Measurements from ENCODE around the gene TBC1D8. TPM values are rescaled to one million over a fixed set of nuclear protein-coding genes. Genes with fewer than 3 reads are reported as not detected.

TBC1D8 gene
- total and polyA plus RNA-seq, 2 donors (not counting 1 experiment from before 2014, with no cell fraction given) = 1.7 to 15.7 TPM

- Histone ChIP-seq H3K27me3 (replicated peaks in 1 of 4; ENCODE audit: control extremely low read depth in 1 of 4, control insufficient read depth in 3 of 4, insufficient read depth in 4 of 4, low read length in 3 of 4) (peaks cover 0 to 23% (median under 1%) of the 10 kb centered on the region in 4 experiments), H3K4me2 (replicated peaks; ENCODE audit: low read depth, low read length, poor library complexity, severe bottlenecking) (no peak overlapping the region), H4K20me1 (ENCODE audit: control insufficient read depth, insufficient read depth, low read length, poor library complexity, severe bottlenecking) (no peaks in the 10 kb centered on the region), H3K4me1 (ENCODE audit: control insufficient read depth in 2 of 2, insufficient read depth in 2 of 2, low read length in 2 of 2) (no peaks in the 10 kb centered on the region), H3K9ac (ENCODE audit: low read length) (no peak overlapping the region), H3K27ac (ENCODE audit: low read length in 2 of 2) (no peak overlapping the region), H2AFZ (ENCODE audit: insufficient read depth, low read depth, low read length, poor library complexity, severe bottlenecking) (no peak overlapping the region), H3K79me2 (ENCODE audit: control insufficient read depth, insufficient read depth, low read length) (no peaks in the 10 kb centered on the region), H3K36me3 (replicated peaks in 1 of 2; ENCODE audit: control extremely low read depth in 1 of 2, control insufficient read depth in 1 of 2, extremely low read depth in 1 of 2, insufficient read depth in 2 of 2, low read length in 1 of 2) (no peaks in the 10 kb centered on the region), H3K4me3 (ENCODE audit: control extremely low read depth in 1 of 5, extremely low read depth in 1 of 5, insufficient read depth in 1 of 5, low read depth in 2 of 5, low read length in 4 of 5) (no peak overlapping the region), H3K9me3 (ENCODE audit: control extremely low read depth in 1 of 3, control insufficient read depth in 2 of 3, insufficient read depth in 1 of 3, low read length in 2 of 3) (peaks cover 0 to 4% (median 0%) of the 10 kb centered on the region in 3 donors)
- 100% methylated on average over 2 of the region's 7 CpGs for WGBS (ENCODE audit: insufficient coverage)
- no peaks in the 10 kb centered on the region for H3K9me3 Mint-ChIP-seq (ENCODE audit: insufficient read depth)
- ATAC-seq (ENCODE audit: low read depth) = no peak
- H3K27me3 Mint-ChIP-seq = peaks cover 55% of the 10 kb centered on the region
- no peaks in the 10 kb centered on the region for H3K4me1 Mint-ChIP-seq
- H3K4me3 Mint-ChIP-seq = no peak overlapping the region
- ChIA-PET POLR2A (no interaction called here), CTCF (interaction anchor here (1.0 kb wide), 1 partner anchor 9 kb away, joined by 3 read pairs; no protein-coding TSS in a partner anchor)
- TF ChIP-seq EZH2 (IDR thresholded peaks at IDR 0.05; ENCODE audit: borderline replicate concordance, insufficient read depth, low read depth, low read length, poor library complexity, severe bottlenecking) = no peak
- TF ChIP-seq CTCF (IDR thresholded peaks at IDR 0.05) = no peak
- H3K27ac Mint-ChIP-seq = no peak overlapping the region
- intact Hi-C loops (cut with micrococcal nuclease) = no loop called here
- no peak for DNase-seq
These were observed 10.1 kb downstream of the TBC1D8 start for GRCh38 chr2:101140978-101141655.

GRCh38 chr2:101140237-101140636, 10.9 kb downstream of the TBC1D8 start:
- Histone ChIP-seq H3K9me3 (ENCODE audit: control extremely low read depth in 1 of 3, control insufficient read depth in 2 of 3, insufficient read depth in 1 of 3, low read length in 2 of 3) (peaks cover 0 to 4% (median 0%) of the 10 kb centered on the region in 3 donors), H3K79me2 (ENCODE audit: control insufficient read depth, insufficient read depth, low read length) (no peaks in the 10 kb centered on the region), H3K36me3 (replicated peaks in 1 of 2; ENCODE audit: control extremely low read depth in 1 of 2, control insufficient read depth in 1 of 2, extremely low read depth in 1 of 2, insufficient read depth in 2 of 2, low read length in 1 of 2) (no peaks in the 10 kb centered on the region), H3K9ac (ENCODE audit: low read length) (no peak overlapping the region), H3K4me3 (ENCODE audit: control extremely low read depth in 1 of 5, extremely low read depth in 1 of 5, insufficient read depth in 1 of 5, low read depth in 2 of 5, low read length in 4 of 5) (no peak overlapping the region), H3K4me2 (replicated peaks; ENCODE audit: low read depth, low read length, poor library complexity, severe bottlenecking) (no peak overlapping the region), H2AFZ (ENCODE audit: insufficient read depth, low read depth, low read length, poor library complexity, severe bottlenecking) (no peak overlapping the region), H3K4me1 (ENCODE audit: control insufficient read depth in 2 of 2, insufficient read depth in 2 of 2, low read length in 2 of 2) (no peaks in the 10 kb centered on the region), H3K27me3 (replicated peaks in 1 of 4; ENCODE audit: control extremely low read depth in 1 of 4, control insufficient read depth in 3 of 4, insufficient read depth in 4 of 4, low read length in 3 of 4) (peaks cover 0 to 23% (median 0%) of the 10 kb centered on the region in 4 experiments), H4K20me1 (ENCODE audit: control insufficient read depth, insufficient read depth, low read length, poor library complexity, severe bottlenecking) (no peaks in the 10 kb centered on the region), H3K27ac (ENCODE audit: low read length in 2 of 2) (no peak overlapping the region)
- intact Hi-C loops (cut with micrococcal nuclease) = no loop called here
- POLR2A ChIA-PET = no interaction called here
- Mint-ChIP-seq H3K4me1 (no peaks in the 10 kb centered on the region), H3K27ac (no peak overlapping the region), H3K4me3 (no peak overlapping the region), H3K9me3 (ENCODE audit: insufficient read depth) (no peaks in the 10 kb centered on the region), H3K27me3 (peaks cover 46% of the 10 kb centered on the region)
- ATAC-seq (ENCODE audit: low read depth) = no peak
- CTCF ChIA-PET = no interaction called here
- DNase-seq = no peak
- TF ChIP-seq EZH2 (IDR thresholded peaks at IDR 0.05; ENCODE audit: borderline replicate concordance, insufficient read depth, low read depth, low read length, poor library complexity, severe bottlenecking) (no peak), CTCF (IDR thresholded peaks at IDR 0.05) (no peak)
- 87% methylated on average over 7 of the region's 7 CpGs for WGBS (ENCODE audit: insufficient coverage)

All from B cell (primary cell).